Activated T-helper 1 cell treated with anti-CD3 and anti-CD28 coated beads, Interleukin-12 subunit alpha, Interleukin-12 subunit beta, Interleukin-2, Interleukin-4 antibody, amounts not matched to agents 30 ng/mL and 10 ng/mL and 1 ng/mL, durations not matched to agents 14 hours and 24 hours and 36 hours (primary cell): ENCODE measurements around the gene EDDM3A. TPM values are rescaled to one million over a fixed set of nuclear protein-coding genes. Genes with fewer than 3 reads are reported as not detected.
A peak's percentile ranks its signal among the peaks of the same experiment; 100 is the strongest.

ENCODE experiments used
- DNase-seq: peaks from one replicate; pipeline ENCODE4 v3.0.0; 2021; ENCODE audit warnings: low spot score
- H3K27ac Mint-ChIP-seq: one replicate; pipeline ENCODE4 v1.8.0; 2021; ENCODE audit warnings: mild to moderate bottlenecking, mixed read lengths
- H3K27me3 Mint-ChIP-seq: one replicate; pipeline ENCODE4 v1.8.0; 2022; ENCODE audit warnings: mild to moderate bottlenecking, moderate library complexity, mixed read lengths; ENCODE audit not compliant: insufficient read depth
- H3K36me3 Mint-ChIP-seq: one replicate; pipeline ENCODE4 v1.8.0; 2021; ENCODE audit warnings: low read depth, mixed read lengths
- H3K4me1 Mint-ChIP-seq: one replicate; pipeline ENCODE4 v1.8.0; 2021; ENCODE audit warnings: low read depth, mixed read lengths
- H3K4me3 Mint-ChIP-seq: one replicate; pipeline ENCODE4 v1.8.0; 2021; ENCODE audit warnings: mild to moderate bottlenecking, moderate library complexity, mixed read lengths
- H3K9me3 Mint-ChIP-seq: one replicate; pipeline ENCODE4 v1.8.0; 2021; ENCODE audit warnings: mixed read lengths
- intact Hi-C: fragments of 100-400 bp; cut with micrococcal nuclease; formaldehyde crosslinking; loops from one replicate; pipeline ENCODE4 v1.15.1; 2024
- total RNA-seq: library from RNA; stranded (reverse); gene quantifications from 2 replicates; pipeline ENCODE4 v1.2.3, GENCODE V29; 2022

EDDM3A gene
- total RNA-seq, 1 donor from 2014 or later, result not detected

DNA sequence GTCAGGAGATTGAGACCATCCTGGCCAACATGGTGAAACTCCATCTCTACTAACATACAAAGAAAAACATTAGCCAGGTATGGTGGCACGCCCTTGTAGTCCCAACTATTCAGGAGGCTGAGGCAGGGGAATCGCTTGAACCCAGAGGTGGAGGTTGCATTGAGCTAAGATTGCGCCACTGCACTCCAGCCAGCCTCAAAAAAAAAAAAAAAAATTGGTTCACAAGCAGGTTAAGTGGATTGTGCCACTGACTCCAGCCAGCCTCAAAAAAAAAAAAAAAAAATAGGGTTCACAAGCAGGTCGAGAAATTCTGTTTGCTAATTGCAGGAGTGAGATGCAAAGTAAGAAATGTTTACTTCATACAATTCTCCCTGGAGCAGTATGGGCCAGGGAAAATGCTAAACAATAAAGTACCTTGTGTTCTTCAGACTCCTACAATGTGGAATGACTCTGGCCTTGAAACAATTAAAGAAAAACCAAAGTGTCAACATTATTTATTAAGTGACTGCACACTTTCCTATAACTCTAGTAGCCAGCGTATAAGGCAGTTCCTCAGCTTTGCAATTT, 28.7 kb downstream of the EDDM3A start:
- intact Hi-C loops, result no loop called here
- Mint-ChIP-seq H3K4me3 (no peak overlapping the region), H3K36me3 (no peaks in the 10 kb centered on the region), H3K27ac (no peak overlapping the region), H3K27me3 (peaks cover 7% of the 10 kb centered on the region), H3K9me3 (no peaks in the 10 kb centered on the region), H3K4me1 (no peaks in the 10 kb centered on the region)
- no peak for DNase-seq

DNA sequence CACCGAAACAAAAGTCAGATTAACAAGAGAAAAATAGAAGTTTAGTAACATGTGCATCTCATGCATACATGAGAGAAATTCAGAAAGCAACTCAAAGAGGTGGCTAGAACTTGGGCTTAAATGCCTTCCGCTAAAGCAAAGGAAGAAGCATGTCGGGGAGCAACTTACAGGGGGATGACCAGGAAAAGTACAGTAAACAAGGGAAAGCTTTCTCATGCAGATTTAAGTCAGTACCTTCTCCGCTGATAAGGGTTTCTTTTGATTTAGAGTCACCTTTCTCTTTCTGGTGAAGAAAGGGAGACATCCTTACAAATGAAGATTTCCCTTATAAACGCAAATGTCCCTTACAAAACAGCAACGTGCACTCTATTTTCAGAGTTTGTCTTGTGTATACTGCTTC, 29.4 kb downstream of the EDDM3A start:
- H3K9me3 Mint-ChIP-seq, result no peaks in the 10 kb centered on the region
- H3K27me3 Mint-ChIP-seq, result peaks cover 7% of the 10 kb centered on the region
- no peaks in the 10 kb centered on the region for H3K36me3 Mint-ChIP-seq
- intact Hi-C loops, result no loop called here
- no peak overlapping the region for H3K4me3 Mint-ChIP-seq
- DNase-seq, result no peak
- H3K27ac Mint-ChIP-seq, result no peak overlapping the region
- H3K4me1 Mint-ChIP-seq, result no peaks in the 10 kb centered on the region

DNA sequence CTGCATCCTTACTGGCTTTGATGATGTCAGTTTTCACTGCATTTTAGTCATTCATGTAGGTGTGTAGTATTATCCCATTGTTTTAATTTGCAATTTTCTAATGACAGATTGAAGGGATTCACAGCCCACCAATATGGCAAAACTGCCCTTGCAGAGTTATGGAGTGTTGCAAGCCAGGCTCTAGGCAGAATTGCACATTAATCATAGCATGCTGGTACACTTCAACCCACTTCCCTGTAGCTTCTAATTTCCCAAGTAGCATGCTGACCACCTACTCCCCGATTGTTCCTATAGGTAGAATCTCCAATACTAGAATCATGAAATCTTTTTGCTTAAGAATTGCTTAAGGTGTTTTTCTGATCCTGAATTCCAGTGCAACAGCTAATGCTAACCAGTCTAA, 30.2 kb downstream of the EDDM3A start:
- intact Hi-C loops, result no loop called here
- Mint-ChIP-seq H3K4me1 (peaks cover 3% of the 10 kb centered on the region), H3K4me3 (no peak overlapping the region), H3K9me3 (no peaks in the 10 kb centered on the region), H3K27ac (no peak overlapping the region), H3K36me3 (no peaks in the 10 kb centered on the region), H3K27me3 (peaks cover 7% of the 10 kb centered on the region)
- no peak for DNase-seq

DNA sequence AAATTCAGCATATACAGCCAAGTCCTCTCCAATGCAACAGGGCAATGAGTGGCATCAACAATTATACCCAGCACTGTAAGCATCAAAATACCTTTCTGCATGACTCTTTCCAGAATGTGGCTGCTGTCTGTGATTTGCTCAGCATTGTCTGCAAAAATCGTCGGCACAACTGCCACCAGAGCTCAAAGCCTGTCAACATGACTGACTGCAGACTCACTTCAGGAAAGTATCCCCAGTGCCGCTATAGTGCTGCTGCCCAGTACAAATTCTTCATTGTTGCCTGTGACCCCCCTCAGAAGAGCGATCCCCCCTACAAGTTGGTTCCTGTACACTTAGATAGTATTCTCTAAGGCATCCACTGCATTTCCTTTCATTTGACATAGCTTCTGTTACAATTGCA, 36.1 kb downstream of the EDDM3A start:
- H3K9me3 Mint-ChIP-seq, result no peaks in the 10 kb centered on the region
- intact Hi-C loops, result loop anchor here (5.0 kb wide), 1 partner anchor 170 kb away; no protein-coding TSS in a partner anchor
- no peaks in the 10 kb centered on the region for H3K27me3 Mint-ChIP-seq
- H3K36me3 Mint-ChIP-seq, result no peaks in the 10 kb centered on the region
- H3K4me1 Mint-ChIP-seq, result peaks cover 28% of the 10 kb centered on the region
- no peak for DNase-seq
- H3K27ac Mint-ChIP-seq, result peak overlapping the region; percentile 77
- peak overlapping the region; percentile 76 for H3K4me3 Mint-ChIP-seq

DNA sequence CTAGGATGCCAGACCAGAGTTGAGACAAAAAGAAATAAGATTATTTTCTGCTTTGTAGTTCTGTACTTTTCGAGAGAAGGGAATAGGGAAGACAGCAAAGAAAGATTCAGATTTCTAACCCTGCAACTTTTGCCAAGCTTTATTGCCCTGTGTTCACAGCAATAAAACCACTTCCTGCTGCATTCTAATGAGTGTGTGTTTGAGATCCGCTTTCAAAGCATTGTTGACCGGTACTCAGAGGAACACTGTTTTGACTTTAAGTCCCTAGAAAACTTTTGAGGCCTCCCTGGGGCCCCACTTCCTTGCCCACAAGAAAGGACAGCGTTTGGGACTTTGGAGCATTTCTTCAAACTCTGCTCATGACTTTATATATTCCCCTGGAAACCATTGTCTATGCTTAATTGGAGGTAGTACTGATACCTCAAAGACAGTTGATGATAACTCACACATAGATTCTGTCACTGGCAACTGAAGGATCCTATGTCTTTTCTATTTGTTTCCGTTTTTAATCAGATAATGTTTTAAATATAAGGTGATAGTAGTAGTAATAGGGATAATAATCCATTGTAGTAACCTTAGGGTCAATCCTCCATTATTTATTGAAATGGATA, 36.7 kb downstream of the EDDM3A start:
- no peak for DNase-seq
- H3K4me3 Mint-ChIP-seq, result peak overlapping the region; percentile 76
- H3K36me3 Mint-ChIP-seq, result no peaks in the 10 kb centered on the region
- H3K27me3 Mint-ChIP-seq, result no peaks in the 10 kb centered on the region
- peaks cover 28% of the 10 kb centered on the region for H3K4me1 Mint-ChIP-seq
- H3K27ac Mint-ChIP-seq, result peak overlapping the region; percentile 77
- H3K9me3 Mint-ChIP-seq, result no peaks in the 10 kb centered on the region
- intact Hi-C loops, result loop anchor here (5.0 kb wide), 1 partner anchor 170 kb away; no protein-coding TSS in a partner anchor

DNA sequence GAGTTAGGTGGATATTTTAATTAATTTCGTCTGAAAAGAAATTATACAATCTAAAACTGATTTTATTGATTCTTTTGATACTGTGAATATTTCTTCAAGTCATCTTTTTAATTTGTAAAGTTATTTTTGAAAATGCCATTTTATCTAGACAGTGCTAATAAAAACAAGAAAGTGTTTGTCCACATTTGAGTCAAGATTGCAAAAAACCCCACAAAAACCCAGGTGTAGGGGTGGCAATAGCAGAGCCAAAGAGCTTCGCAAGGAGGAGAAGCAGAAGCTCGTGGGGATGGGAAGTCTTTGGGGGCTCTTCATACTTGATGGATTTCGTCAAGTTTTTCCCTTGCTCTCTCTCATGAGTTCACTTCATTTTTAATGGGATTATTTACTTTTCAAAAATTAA, 41.3 kb downstream of the EDDM3A start:
- intact Hi-C loops, result no loop called here
- no peaks in the 10 kb centered on the region for H3K9me3 Mint-ChIP-seq
- H3K36me3 Mint-ChIP-seq, result no peaks in the 10 kb centered on the region
- no peak overlapping the region for H3K4me3 Mint-ChIP-seq
- H3K4me1 Mint-ChIP-seq, result peaks cover 14% of the 10 kb centered on the region
- no peak overlapping the region for H3K27ac Mint-ChIP-seq
- no peaks in the 10 kb centered on the region for H3K27me3 Mint-ChIP-seq
- DNase-seq, result no peak

DNA sequence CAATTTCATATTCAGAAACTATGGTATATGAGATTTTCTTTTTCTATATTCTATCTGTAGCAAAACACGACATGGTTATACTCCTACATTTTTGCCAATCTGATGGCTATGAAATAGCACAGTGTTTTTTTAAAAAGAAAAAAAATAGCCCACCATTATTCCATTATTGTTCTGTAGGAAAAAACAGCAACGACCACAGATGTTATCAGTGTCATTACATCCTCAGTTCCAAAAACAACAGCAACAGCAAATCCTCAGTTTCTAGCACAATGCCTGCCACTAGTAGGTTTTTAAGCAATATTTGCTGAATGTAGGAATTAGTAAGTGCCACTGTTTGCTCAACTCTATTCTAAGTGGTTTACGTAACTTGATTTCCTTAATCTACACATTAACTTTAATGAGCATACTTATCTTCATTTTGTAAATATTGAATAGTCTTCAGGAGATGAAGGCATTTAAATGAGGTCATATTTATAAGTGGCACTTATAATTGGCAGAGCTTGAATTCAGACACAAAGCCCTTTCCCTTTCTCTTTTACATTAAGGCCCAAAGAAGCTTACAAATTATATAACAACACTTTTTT, 43.6 kb downstream of the EDDM3A start:
- Mint-ChIP-seq H3K27ac (no peak overlapping the region), H3K27me3 (peaks cover 4% of the 10 kb centered on the region), H3K9me3 (no peaks in the 10 kb centered on the region), H3K36me3 (no peaks in the 10 kb centered on the region), H3K4me1 (peaks cover 5% of the 10 kb centered on the region), H3K4me3 (no peak overlapping the region)
- no peak for DNase-seq
- intact Hi-C loops, result no loop called here

DNA sequence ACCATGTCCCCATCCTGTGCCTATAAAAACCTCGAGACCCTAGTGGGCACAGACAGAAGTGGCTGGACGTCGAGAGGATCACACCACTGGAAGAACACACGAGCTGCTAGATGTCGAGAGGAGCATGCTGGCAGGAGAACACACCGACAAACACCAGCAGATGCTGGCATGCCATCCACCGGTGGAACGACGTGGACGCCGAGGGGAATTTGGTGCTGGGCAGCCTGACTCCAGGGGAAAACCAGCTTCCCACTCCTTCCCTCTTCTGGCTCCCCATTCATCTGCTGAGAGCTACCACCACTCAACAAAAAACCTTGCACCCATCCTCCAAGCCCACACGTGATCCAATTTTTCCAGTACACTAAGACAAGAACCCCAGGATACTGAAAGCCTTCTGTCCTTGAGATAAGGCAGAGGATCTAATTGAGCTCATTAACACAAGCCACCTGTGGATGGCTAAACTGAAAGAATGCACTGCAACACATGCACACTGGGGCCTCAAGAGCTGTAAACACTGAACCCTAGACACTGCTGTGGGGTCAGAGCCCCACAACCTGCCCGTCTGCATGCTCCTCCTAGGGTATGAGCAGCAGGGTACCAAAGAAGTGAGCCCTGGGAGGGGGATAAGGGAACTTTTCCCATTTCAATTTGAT, 44.9 kb downstream of the EDDM3A start:
- Mint-ChIP-seq H3K36me3 (no peaks in the 10 kb centered on the region), H3K27me3 (peaks cover 6% of the 10 kb centered on the region)

DNA sequence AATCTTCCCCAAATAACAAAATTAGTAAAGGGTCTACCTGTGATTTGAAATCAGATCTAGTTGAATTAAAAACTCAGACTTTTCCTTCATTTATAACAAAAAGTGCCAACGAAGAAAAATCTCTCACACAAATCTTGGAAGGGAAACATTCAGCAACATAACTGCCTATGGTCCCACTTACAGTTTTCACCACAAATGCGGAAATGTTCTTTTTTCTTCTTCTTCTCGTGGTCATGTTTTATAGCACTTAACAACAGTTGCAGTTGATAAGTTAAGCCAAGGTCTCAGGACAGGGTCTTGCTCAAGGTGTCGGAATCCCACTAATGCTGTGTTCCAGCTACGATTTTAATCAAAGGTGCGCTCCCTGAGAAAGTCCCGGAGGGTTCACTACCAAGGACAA, 45.5 kb downstream of the EDDM3A start:
- no peak for DNase-seq
- intact Hi-C loops, result no loop called here
- no peak overlapping the region for H3K4me3 Mint-ChIP-seq
- no peaks in the 10 kb centered on the region for H3K36me3 Mint-ChIP-seq
- H3K4me1 Mint-ChIP-seq, result peaks cover 5% of the 10 kb centered on the region
- H3K27me3 Mint-ChIP-seq, result peaks cover 6% of the 10 kb centered on the region
- no peak overlapping the region for H3K27ac Mint-ChIP-seq
- no peaks in the 10 kb centered on the region for H3K9me3 Mint-ChIP-seq

More for the DNA sequence above, 44.9 kb downstream of the EDDM3A start:
- no peak for DNase-seq
- H3K4me3 Mint-ChIP-seq, result no peak overlapping the region
- intact Hi-C loops, result no loop called here
- peaks cover 5% of the 10 kb centered on the region for H3K4me1 Mint-ChIP-seq
- no peak overlapping the region for H3K27ac Mint-ChIP-seq
- H3K9me3 Mint-ChIP-seq, result no peaks in the 10 kb centered on the region

DNA sequence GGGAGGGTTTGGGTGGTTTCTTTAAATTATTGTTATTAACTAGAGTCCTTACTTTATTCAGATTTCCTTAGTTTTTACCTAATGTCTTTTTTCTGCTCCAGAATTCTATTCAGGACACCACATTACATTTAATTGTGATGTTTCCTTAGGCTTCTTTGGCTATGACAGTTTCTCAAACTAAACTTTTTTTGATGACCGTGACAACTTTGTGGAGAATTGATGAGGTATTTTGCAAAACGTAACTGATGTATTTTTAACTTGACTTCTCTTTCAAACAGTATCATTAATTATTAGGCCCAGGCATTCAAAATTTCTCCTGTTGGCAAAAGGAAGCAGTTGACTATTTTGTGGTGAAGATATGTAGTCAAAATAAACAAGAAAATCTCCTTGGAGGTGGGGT, 45.9 kb downstream of the EDDM3A start:
- H3K4me3 Mint-ChIP-seq, result no peak overlapping the region
- no peak for DNase-seq
- H3K9me3 Mint-ChIP-seq, result no peaks in the 10 kb centered on the region
- H3K27me3 Mint-ChIP-seq, result peaks cover 6% of the 10 kb centered on the region
- H3K36me3 Mint-ChIP-seq, result no peaks in the 10 kb centered on the region
- peaks cover 2% of the 10 kb centered on the region for H3K4me1 Mint-ChIP-seq
- H3K27ac Mint-ChIP-seq, result no peak overlapping the region
- intact Hi-C loops, result no loop called here

DNA sequence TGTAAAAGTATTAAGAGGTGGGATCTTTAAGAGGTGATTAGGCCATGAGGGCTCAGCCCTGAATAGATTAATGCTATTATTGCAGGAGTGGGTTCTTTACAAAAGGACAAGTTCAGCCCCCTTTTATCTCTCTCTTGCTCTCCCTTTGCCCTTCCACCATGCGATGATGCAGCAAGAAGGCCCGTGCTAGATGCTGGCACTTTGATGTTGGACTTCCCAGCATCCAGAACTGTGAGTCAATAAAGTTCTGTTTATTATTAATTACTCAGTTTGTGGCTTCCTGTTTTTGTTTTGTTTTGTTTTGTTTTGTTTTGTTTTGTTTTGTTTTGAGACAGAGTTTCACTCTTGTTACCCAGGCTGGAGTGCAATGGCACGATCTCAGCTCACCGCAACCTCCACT, 46.9 kb downstream of the EDDM3A start:
- H3K4me1 Mint-ChIP-seq, result no peaks in the 10 kb centered on the region
- intact Hi-C loops, result no loop called here
- peaks cover 6% of the 10 kb centered on the region for H3K27me3 Mint-ChIP-seq
- no peak for DNase-seq
- no peak overlapping the region for H3K27ac Mint-ChIP-seq
- H3K4me3 Mint-ChIP-seq, result no peak overlapping the region
- no peaks in the 10 kb centered on the region for H3K36me3 Mint-ChIP-seq
- H3K9me3 Mint-ChIP-seq, result no peaks in the 10 kb centered on the region

DNA sequence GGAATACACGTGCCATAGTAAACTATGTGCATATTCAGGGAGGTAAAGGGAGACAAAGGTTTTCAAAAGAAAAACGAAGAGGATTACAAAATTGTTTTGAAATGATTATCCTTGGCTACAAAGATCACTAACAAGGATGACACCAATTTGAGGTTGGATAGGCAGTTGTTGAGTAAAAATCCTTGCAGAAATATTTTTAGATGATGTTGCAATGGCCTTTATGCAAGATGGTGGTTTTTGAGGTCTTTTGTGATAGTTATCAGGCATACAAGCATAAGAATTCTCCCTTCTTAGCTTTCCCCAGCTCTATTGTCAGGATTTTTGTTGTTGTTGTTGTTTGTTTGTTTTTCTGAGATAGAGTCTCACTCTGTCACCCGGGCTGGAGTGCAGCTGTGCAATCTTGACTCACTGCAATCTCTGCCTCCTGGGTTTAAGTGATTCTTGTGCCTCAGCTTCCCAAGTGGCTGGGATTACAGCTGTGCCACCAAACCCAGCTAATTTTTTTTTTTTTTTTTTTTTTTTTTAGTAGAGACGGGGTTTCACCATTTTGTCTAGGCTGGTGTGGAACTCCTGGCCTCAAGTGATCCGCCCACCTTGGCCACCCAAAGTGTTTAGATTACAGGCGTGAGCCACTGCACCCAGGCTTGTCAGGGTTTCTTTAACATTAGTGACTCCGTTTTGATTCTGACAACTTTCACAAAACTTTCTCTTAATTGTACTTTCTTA, 49.1 kb downstream of the EDDM3A start:
- Mint-ChIP-seq H3K27me3 (peaks cover 6% of the 10 kb centered on the region), H3K9me3 (no peaks in the 10 kb centered on the region), H3K36me3 (no peaks in the 10 kb centered on the region), H3K4me1 (no peaks in the 10 kb centered on the region), H3K4me3 (no peak overlapping the region), H3K27ac (no peak overlapping the region)
- DNase-seq, result no peak
- intact Hi-C loops, result no loop called here

DNA sequence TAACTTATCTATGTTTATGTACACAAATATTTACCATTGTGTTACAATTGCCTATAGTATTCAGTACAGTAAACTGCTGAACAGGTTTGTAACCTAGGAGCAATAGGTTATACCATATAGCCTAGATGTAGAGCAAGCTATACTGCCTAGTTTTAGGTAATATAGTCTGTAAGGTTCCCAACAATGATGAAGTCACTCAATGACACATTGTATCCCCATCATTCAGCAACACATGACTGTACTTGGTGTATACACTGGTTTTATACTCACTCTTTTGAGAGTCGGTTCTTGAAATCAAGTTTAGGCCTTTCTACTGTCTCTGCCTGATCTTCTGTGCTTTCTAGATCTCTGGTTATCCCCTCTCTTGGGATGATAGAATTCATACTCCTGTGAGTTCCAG, 51.5 kb downstream of the EDDM3A start:
- peaks cover 6% of the 10 kb centered on the region for H3K27me3 Mint-ChIP-seq
- no peaks in the 10 kb centered on the region for H3K36me3 Mint-ChIP-seq
- peaks cover 7% of the 10 kb centered on the region for H3K4me1 Mint-ChIP-seq
- no peak for DNase-seq
- no peak overlapping the region for H3K27ac Mint-ChIP-seq
- intact Hi-C loops, result no loop called here
- H3K4me3 Mint-ChIP-seq, result no peak overlapping the region
- no peaks in the 10 kb centered on the region for H3K9me3 Mint-ChIP-seq
